ENCODE data around the gene SBK2. TPM values are rescaled to one million over a fixed set of nuclear protein-coding genes. Genes with fewer than 3 reads are reported as not detected.

The SBK2 gene
- total RNA-seq, 4 donors from 2014 or later: 1.5 to 3.0 (median 1.6) TPM; not detected in 1

DNA sequence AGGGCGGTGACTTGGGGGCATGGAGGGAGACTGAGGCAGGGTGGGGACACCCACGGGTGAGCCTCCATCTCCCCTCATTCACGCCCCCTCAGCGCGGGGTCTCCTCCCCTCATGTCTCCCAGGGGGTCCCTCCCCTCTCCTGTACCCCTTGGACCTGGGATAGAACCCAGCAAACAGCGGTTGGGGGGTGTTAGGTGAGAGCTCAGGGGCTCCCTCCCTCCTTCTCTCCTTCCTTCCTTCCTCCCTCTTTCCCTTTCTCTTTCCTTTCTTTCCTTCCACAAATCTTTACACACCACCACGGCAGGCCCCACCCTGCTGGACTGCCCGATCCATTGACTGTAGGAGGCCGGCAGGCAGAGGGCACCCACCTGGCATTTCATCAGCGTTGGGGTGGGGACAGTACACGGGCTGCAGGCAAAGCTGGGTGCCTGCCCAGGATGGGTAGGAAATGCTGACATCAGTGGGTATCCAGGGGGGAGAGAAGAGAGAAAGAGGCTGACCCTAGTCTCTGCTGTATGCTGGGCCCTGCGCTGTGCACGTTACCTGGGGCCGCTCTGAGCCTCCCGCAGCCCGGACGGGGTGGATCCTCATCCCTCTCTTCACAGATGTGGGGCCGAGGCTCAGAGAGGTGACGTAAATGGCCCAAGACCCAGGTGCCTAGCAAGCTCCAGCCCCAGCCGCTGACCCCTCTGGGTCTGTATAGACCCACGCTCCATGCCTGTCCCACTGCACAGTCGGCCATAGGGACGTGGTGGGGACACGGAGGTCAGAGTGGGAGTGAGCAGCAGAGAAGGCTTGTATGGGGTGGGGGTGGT lies 45.2 kb downstream of the SBK2 start:
- Histone ChIP-seq H3K4me3 (no peak overlapping the region), H3K27me3 (peaks cover 0 to 5% (median 0%) of the 10 kb centered on the region in 3 donors), H3K27ac (peak overlapping the region in 1 of 4 donors; percentile 18), H3K9me3 (no peaks in the 10 kb centered on the region), H3K36me3 (no peaks in the 10 kb centered on the region), H3K4me1 (peaks cover 2 to 4% of the 10 kb centered on the region in 2 donors)
- no peak for ATAC-seq
- in situ Hi-C loops (cut with MboI; ENCODE audit: low sequenced_read_pairs in 4 of 4): no loop called here
- DNase-seq: no peak
- intact Hi-C loops (cut with DNase I; ENCODE audit: low total_unique reads): no loop called here
- TF ChIP-seq POLR2A (IDR thresholded peaks at IDR 0.05): no peak
- TF ChIP-seq CTCF (IDR thresholded peaks at IDR 0.05 in 4 of 5, conservative IDR thresholded peaks at IDR 0.05 in 1 of 5): no peak

GRCh38 chr19:55490478-55491432 lies 46.2 kb downstream of the SBK2 start:
- Histone ChIP-seq H3K27ac (peak overlapping the region in 1 of 4 donors; percentile 18), H3K27me3 (peaks cover 0 to 8% (median 0%) of the 10 kb centered on the region in 3 donors), H3K4me1 (peaks cover 3 to 9% of the 10 kb centered on the region in 2 donors), H3K9me3 (no peaks in the 10 kb centered on the region), H3K36me3 (no peaks in the 10 kb centered on the region), H3K4me3 (no peak overlapping the region)
- ATAC-seq (no peak), DNase-seq (no peak)
- intact Hi-C loops (cut with DNase I; ENCODE audit: low total_unique reads): no loop called here
- TF ChIP-seq CTCF (IDR thresholded peaks at IDR 0.05 in 4 of 5, conservative IDR thresholded peaks at IDR 0.05 in 1 of 5) (no peak), POLR2A (IDR thresholded peaks at IDR 0.05) (no peak)
- in situ Hi-C loops (cut with MboI; ENCODE audit: low sequenced_read_pairs in 4 of 4): no loop called here

GRCh38 chr19:55489711-55490477 lies 47.0 kb downstream of the SBK2 start:
- ATAC-seq (no peak), DNase-seq (no peak)
- H3K4me1 ChIP-seq: peaks cover 3 to 18% of the 10 kb centered on the region in 2 donors
- peak overlapping the region in 1 of 4 donors; percentile 47 for H3K27ac ChIP-seq
- H3K36me3 ChIP-seq: no peaks in the 10 kb centered on the region
- H3K9me3 ChIP-seq: no peaks in the 10 kb centered on the region
- TF ChIP-seq CTCF (IDR thresholded peaks at IDR 0.05 in 4 of 5, conservative IDR thresholded peaks at IDR 0.05 in 1 of 5) (no peak), POLR2A (IDR thresholded peaks at IDR 0.05) (no peak)
- in situ Hi-C loops (cut with MboI; ENCODE audit: low sequenced_read_pairs in 4 of 4): no loop called here
- peaks cover 2 to 12% (median 7%) of the 10 kb centered on the region in 3 donors for H3K27me3 ChIP-seq
- H3K4me3 ChIP-seq: no peak overlapping the region
- intact Hi-C loops (cut with DNase I; ENCODE audit: low total_unique reads): no loop called here

DNA sequence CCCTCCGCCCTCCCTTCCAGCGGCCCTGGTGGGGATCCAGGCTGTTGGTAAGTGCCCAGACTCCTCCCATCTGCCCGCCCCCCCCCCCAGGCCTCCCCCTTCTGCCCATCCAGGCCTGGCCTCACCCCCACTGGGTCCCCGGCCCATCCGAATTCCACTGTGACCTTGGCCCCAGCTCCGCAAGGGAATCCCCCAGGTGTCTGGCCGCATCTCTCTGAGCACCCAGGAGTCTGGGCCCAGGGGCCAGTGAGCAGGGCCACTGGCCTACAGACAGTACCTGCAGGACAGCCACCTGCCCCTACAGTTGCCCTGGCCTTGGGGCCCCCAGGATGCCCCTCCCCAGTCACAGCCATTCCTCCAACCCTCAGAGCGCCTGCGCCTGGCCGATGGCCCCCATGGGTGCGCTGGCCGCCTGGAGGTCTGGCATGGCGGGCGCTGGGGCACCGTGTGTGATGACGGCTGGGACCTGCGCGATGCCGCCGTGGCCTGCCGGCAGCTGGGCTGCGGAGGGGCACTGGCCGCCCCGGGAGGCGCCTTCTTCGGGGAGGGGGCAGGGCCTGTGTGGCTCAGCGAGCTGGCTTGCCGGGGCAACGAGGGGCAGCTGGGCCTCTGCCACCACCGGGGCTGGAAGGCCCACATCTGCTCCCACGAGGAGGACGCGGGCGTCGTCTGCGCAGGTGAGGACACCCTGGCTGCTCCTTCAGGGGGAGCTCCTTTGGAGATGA lies 47.8 kb downstream of the SBK2 start:
- Histone ChIP-seq H3K27me3 (peaks cover 6 to 16% (median 11%) of the 10 kb centered on the region in 3 donors), H3K4me1 (peaks cover 10 to 25% of the 10 kb centered on the region in 2 donors), H3K36me3 (no peaks in the 10 kb centered on the region), H3K4me3 (no peak overlapping the region), H3K27ac (peak overlapping the region in 3 of 4 donors; percentile 33 to 59 (median 47)), H3K9me3 (no peaks in the 10 kb centered on the region)
- no peak for ATAC-seq
- no peak for DNase-seq
- in situ Hi-C loops (cut with MboI; ENCODE audit: low sequenced_read_pairs in 4 of 4): no loop called here
- intact Hi-C loops (cut with DNase I; ENCODE audit: low total_unique reads): no loop called here
- TF ChIP-seq CTCF (IDR thresholded peaks at IDR 0.05 in 4 of 5, conservative IDR thresholded peaks at IDR 0.05 in 1 of 5) (no peak), POLR2A (IDR thresholded peaks at IDR 0.05) (no peak)

Data from gastrocnemius medialis (tissue), 4 donors.